Stimulated activated CD4-positive, alpha-beta T cell treated with anti-CD3 and anti-CD28 coated beads, TNF-alpha, amount 100 ng/mL, for 48 hours (primary cell): ENCODE data around the gene ATG9B.
"Not testable (repeated sequence)": the region's sequence is repeated elsewhere in the genome, so short reads cannot be mapped to it uniquely, and the experiment has no call there.

Source experiments
- DNase-seq, 3 donors: peaks; one replicate each; pipeline ENCODE4 v3.0.0-alpha.2; 2020; ENCODE audit warnings: low read depth in 3 of 3

Gene ATG9B

GRCh38 chr7:151038951-151039849 lies 14.9 kb upstream of the ATG9B start:
- peak; percentile 60 to 81 (median 65) for DNase-seq

GRCh38 chr7:151035902-151036301 lies 11.6 kb upstream of the ATG9B start:
- no peak for DNase-seq

GRCh38 chr7:151035026-151035717 lies 10.9 kb upstream of the ATG9B start:
- DNase-seq: no peak

GRCh38 chr7:151034312-151035025 lies 10.2 kb upstream of the ATG9B start:
- DNase-seq: no peak

GRCh38 chr7:151033864-151034249 lies 9.6 kb upstream of the ATG9B start:
- no peak for DNase-seq

- no peak for DNase-seq
Observed at GRCh38 chr7:151032936-151033863, 8.9 kb upstream of the ATG9B start.

GRCh38 chr7:151031011-151031410 lies 6.7 kb upstream of the ATG9B start:
- no peak for DNase-seq

GRCh38 chr7:151028948-151029501 lies 4.7 kb upstream of the ATG9B start:
- no peak for DNase-seq

- peak; percentile 95 to 98 (median 97) for DNase-seq
Observed at GRCh38 chr7:151028131-151028947, 4.0 kb upstream of the ATG9B start, which contains the start of gene ABCB8. ABCB8 (plus strand) TSS chr7:151028450; CDS start chr7:151028516, 66 bp downstream.

- not testable (repeated sequence) for DNase-seq
Observed at GRCh38 chr7:151027728-151028130, 3.4 kb upstream of the ATG9B start.

- DNase-seq: not testable (repeated sequence)
Observed at GRCh38 chr7:151026771-151027727, 2.8 kb upstream of the ATG9B start.

GRCh38 chr7:151025924-151026671 lies 1.8 kb upstream of the ATG9B start:
- no peak for DNase-seq

- DNase-seq: no peak
Observed at GRCh38 chr7:151023232-151023631, 1.1 kb downstream of the ATG9B start.

- DNase-seq: no peak
Observed at GRCh38 chr7:151020231-151020630, 4.1 kb downstream of the ATG9B start.

- no peak for DNase-seq
Observed at GRCh38 chr7:151019130-151019447, 5.2 kb downstream of the ATG9B start.

- no peak for DNase-seq
Observed at GRCh38 chr7:151018421-151019129, 5.7 kb downstream of the ATG9B start.

- peak; percentile 63 to 80 (median 64) for DNase-seq
Observed at GRCh38 chr7:151017953-151018420, 6.3 kb downstream of the ATG9B start.
